ENCODE results near the gene CREB3. TPM values are rescaled to one million over a fixed set of nuclear protein-coding genes. Genes with fewer than 3 reads are reported as not detected.

CREB3 gene
- total and polyA plus RNA-seq, 9 donors = 31.2 to 41.5 (median 36.6) TPM

GRCh38 chr9:35712762-35713400 lies 19.6 kb upstream of the CREB3 start:
- Histone ChIP-seq H3K4me1 (ENCODE audit: insufficient read depth) (no peaks in the 10 kb centered on the region), H3K9me3 (no peaks in the 10 kb centered on the region), H3K4me3 (no peak overlapping the region), H3K36me3 (no peaks in the 10 kb centered on the region), H3K27ac (no peak overlapping the region), H3K27me3 (no peaks in the 10 kb centered on the region)
- intact Hi-C loops (cut with DNase I) = no loop called here
- no peak for DNase-seq
- no peak for TF ChIP-seq POLR2A (IDR thresholded peaks at IDR 0.05)
- no peak for TF ChIP-seq EP300 (IDR thresholded peaks at IDR 0.05)
- no peak for TF ChIP-seq CTCF (IDR thresholded peaks at IDR 0.05)
- 87 to 89% (median 88%) methylated on average over 11 of the region's 11 CpGs for WGBS, 3 donors

- no peak overlapping the region for H3K27ac ChIP-seq
Measured at GRCh38 chr9:35713578-35713977, 18.9 kb upstream of the CREB3 start.

GRCh38 chr9:35714123-35714522 lies 18.3 kb upstream of the CREB3 start:
- TF ChIP-seq CTCF (IDR thresholded peaks at IDR 0.05) = no peak
- TF ChIP-seq EP300 (IDR thresholded peaks at IDR 0.05) = no peak
- TF ChIP-seq POLR2A (IDR thresholded peaks at IDR 0.05) = no peak
- no peak for DNase-seq
- Histone ChIP-seq H3K27me3 (no peaks in the 10 kb centered on the region), H3K27ac (no peak overlapping the region), H3K4me3 (no peak overlapping the region), H3K36me3 (no peaks in the 10 kb centered on the region), H3K4me1 (ENCODE audit: insufficient read depth) (no peaks in the 10 kb centered on the region), H3K9me3 (no peaks in the 10 kb centered on the region)
- 91 to 93% (median 92%) methylated on average over 6 of the region's 6 CpGs for WGBS, 3 donors
- intact Hi-C loops (cut with DNase I) = no loop called here

More at GRCh38 chr9:35713578-35713977, 18.9 kb upstream of the CREB3 start:
- H3K27me3 ChIP-seq = no peaks in the 10 kb centered on the region
- intact Hi-C loops (cut with DNase I) = no loop called here
- no peaks in the 10 kb centered on the region for H3K4me1 ChIP-seq (ENCODE audit: insufficient read depth)
- H3K36me3 ChIP-seq = no peaks in the 10 kb centered on the region
- H3K4me3 ChIP-seq = no peak overlapping the region
- TF ChIP-seq POLR2A (IDR thresholded peaks at IDR 0.05) = no peak
- TF ChIP-seq EP300 (IDR thresholded peaks at IDR 0.05) = no peak
- no peak for TF ChIP-seq CTCF (IDR thresholded peaks at IDR 0.05)
- DNase-seq = no peak
- H3K9me3 ChIP-seq = no peaks in the 10 kb centered on the region
- WGBS, 3 donors = 87 to 93% (median 90%) methylated on average over 3 of the region's 3 CpGs

GRCh38 chr9:35714579-35715252 lies 17.8 kb upstream of the CREB3 start:
- WGBS, 3 donors = 89 to 94% (median 92%) methylated on average over 13 of the region's 13 CpGs
- no peak for TF ChIP-seq EP300 (IDR thresholded peaks at IDR 0.05)
- TF ChIP-seq CTCF (IDR thresholded peaks at IDR 0.05) = no peak
- no peak for TF ChIP-seq POLR2A (IDR thresholded peaks at IDR 0.05)
- H3K27ac ChIP-seq = no peak overlapping the region
- intact Hi-C loops (cut with DNase I) = no loop called here
- H3K4me1 ChIP-seq (ENCODE audit: insufficient read depth) = no peaks in the 10 kb centered on the region
- H3K27me3 ChIP-seq = no peaks in the 10 kb centered on the region
- H3K36me3 ChIP-seq = no peaks in the 10 kb centered on the region
- H3K4me3 ChIP-seq = no peak overlapping the region
- H3K9me3 ChIP-seq = no peaks in the 10 kb centered on the region
- DNase-seq = no peak
